C4-2B (cell line): Measurements from ENCODE around the gene AKAP5.

ENCODE experiments used
- CTCF ChIP-seq: fragments of 450-650 bp; conservative IDR thresholded peaks from 2 replicates; pipeline ENCODE4 v1.5.1; 2017; ENCODE audit warnings: mild to moderate bottlenecking
- ZFX ChIP-seq: fragments of 450-650 bp; IDR thresholded peaks from 2 replicates; pipeline ENCODE4 v1.6.1; 2017

- no peak for TF ChIP-seq CTCF
- no peak for TF ChIP-seq ZFX
These were observed 39.1 kb downstream of the AKAP5 start, which contains the start of gene ZBTB1 for GRCh38 chr14:64504310-64504896.
